ENCODE data around the gene TEX29. TPM values are rescaled to one million over a fixed set of nuclear protein-coding genes. Genes with fewer than 3 reads are reported as not detected.

Gene TEX29
- total RNA-seq = 1 to 10 TPM in 1 of 4 donors, not detected in 3; 2.4 TPM

- Histone ChIP-seq H3K36me3 (peaks cover 0 to 23% (median 0%) of the 10 kb centered on the region in 3 donors), H3K27ac (no peak within 1 kb of the TSS), H3K4me1 (peaks cover 0 to 14% (median 0%) of the 10 kb centered on the region in 4 donors), H3K9me3 (no peaks in the 10 kb centered on the region), H3K27me3 (no peaks in the 10 kb centered on the region), H3K4me3 (no peak within 1 kb of the TSS)
- DNase-seq (ENCODE audit: low spot score in 2 of 2) = no peak
- 71 to 78% methylated on average over 35 of the region's 35 CpGs for WGBS, 2 donors
- TF ChIP-seq EP300 (IDR thresholded peaks at IDR 0.05) (no peak), POLR2A (IDR thresholded peaks at IDR 0.05) (no peak), CTCF (IDR thresholded peaks at IDR 0.05) (no peak)
Observed at GRCh38 chr13:111319998-111320911, at the start of gene TEX29. Gene TEX29, plus strand, starts transcription at chr13:111320642. Its CDS starts 249 bp downstream, at chr13:111320891.

GRCh38 chr13:111270765-111271698 is 49.4 kb upstream of the TEX29 start:
- Histone ChIP-seq H3K4me3 (no peak overlapping the region), H3K36me3 (peaks cover 0 to 63% (median 6%) of the 10 kb centered on the region in 3 donors)
- 72 to 76% methylated on average over 20 of the region's 20 CpGs for WGBS, 2 donors

GRCh38 chr13:111272117-111272516 is 48.3 kb upstream of the TEX29 start:
- Histone ChIP-seq H3K27ac (peak overlapping the region in 2 of 4 donors; percentile 84), H3K4me1 (peaks cover 0 to 41% (median 12%) of the 10 kb centered on the region in 4 donors), H3K27me3 (no peaks in the 10 kb centered on the region), H3K4me3 (no peak overlapping the region), H3K36me3 (peaks cover 0 to 61% (median 10%) of the 10 kb centered on the region in 3 donors), H3K9me3 (no peaks in the 10 kb centered on the region)
- no peak for TF ChIP-seq EP300 (IDR thresholded peaks at IDR 0.05)
- no peak for TF ChIP-seq CTCF (IDR thresholded peaks at IDR 0.05)
- TF ChIP-seq POLR2A (IDR thresholded peaks at IDR 0.05) = no peak
- no peak for DNase-seq (ENCODE audit: low spot score in 2 of 2)
- WGBS, 2 donors = 61 to 73% methylated on average over 7 of the region's 7 CpGs

More at GRCh38 chr13:111270765-111271698, 49.4 kb upstream of the TEX29 start:
- Histone ChIP-seq H3K27me3 (no peaks in the 10 kb centered on the region), H3K4me1 (peaks cover 0 to 41% (median 12%) of the 10 kb centered on the region in 4 donors), H3K27ac (peak overlapping the region; percentile 46 to 84 (median 70)), H3K9me3 (no peaks in the 10 kb centered on the region)
- TF ChIP-seq CTCF (IDR thresholded peaks at IDR 0.05) (no peak), POLR2A (IDR thresholded peaks at IDR 0.05) (no peak), EP300 (IDR thresholded peaks at IDR 0.05) (no peak)
- DNase-seq (ENCODE audit: low spot score in 2 of 2) = no peak

GRCh38 chr13:111275382-111275781 is 45.1 kb upstream of the TEX29 start:
- H3K4me1 ChIP-seq = peaks cover 0 to 25% (median 7%) of the 10 kb centered on the region in 4 donors
- no peak for TF ChIP-seq POLR2A (IDR thresholded peaks at IDR 0.05)
- TF ChIP-seq EP300 (IDR thresholded peaks at IDR 0.05) = no peak
- TF ChIP-seq CTCF (IDR thresholded peaks at IDR 0.05) = no peak
- H3K9me3 ChIP-seq = no peaks in the 10 kb centered on the region
- H3K27me3 ChIP-seq = no peaks in the 10 kb centered on the region
- peak overlapping the region in 2 of 4 donors; percentile 32 to 51 for H3K27ac ChIP-seq
- H3K36me3 ChIP-seq = peaks cover 0 to 68% (median 22%) of the 10 kb centered on the region in 3 donors
- 72% methylated on average over 10 of the region's 10 CpGs for WGBS, 2 donors
- DNase-seq (ENCODE audit: low spot score in 2 of 2) = no peak
- no peak overlapping the region for H3K4me3 ChIP-seq
